Measurements from ENCODE around the gene SEBOX.
A peak's percentile ranks its signal among the peaks of the same experiment; 100 is the strongest.
"Not testable (repeated sequence)": the region's sequence is repeated elsewhere in the genome, so short reads cannot be mapped to it uniquely, and the experiment has no call there.

Gene SEBOX

DNA sequence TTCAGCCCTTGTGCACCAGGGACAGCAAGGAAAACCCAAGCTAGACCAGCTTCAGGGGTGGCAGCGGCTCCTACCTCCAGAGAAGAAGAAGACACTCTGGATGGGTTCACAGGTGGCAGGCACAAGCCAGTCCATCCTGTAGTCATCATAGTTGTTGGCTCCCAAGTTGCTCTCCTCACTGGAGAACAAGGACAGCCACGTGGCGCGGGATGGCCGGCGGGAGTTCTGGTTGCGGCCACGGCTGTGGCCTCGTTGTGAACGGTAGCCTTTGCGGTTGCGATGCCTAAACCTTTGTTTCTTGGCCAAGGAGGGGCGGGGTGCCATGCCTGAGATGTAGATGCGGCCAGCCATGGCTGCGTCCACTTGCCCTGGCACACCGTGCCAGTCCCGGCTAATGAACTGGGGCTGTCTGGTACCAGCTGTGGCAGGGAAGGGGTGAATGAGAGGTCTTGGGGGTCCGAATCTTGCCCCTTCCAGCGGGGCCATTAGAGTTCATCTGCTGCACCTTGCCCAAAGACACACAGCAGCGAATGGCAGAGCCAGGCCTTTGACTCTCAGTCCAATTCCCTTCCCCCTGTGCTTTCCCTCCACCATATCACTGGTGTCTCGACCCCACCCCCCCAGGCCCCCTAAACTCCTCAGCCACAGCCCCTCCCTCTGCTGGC, 2.8 kb upstream of the SEBOX start:
- DNase-seq: no peak

DNA sequence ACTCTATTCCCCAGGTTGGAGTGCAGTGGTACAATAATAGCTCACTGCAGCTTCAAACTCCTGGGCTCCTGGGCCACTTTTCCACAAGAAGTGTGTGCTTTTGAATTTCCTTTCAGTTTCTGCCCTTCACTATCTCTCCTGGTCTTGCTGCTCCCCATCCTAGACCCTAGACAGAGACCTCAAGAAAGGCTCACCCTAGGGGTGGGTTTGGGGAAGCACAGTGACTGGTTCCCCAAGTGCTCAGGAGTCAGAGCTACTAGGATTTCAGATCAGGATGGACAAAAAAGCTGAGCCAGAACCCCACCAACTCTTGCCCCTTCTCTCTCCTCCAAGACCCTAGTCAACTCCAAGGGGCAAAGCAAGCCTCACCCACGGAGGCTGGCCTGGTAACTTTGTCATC, 1.6 kb upstream of the SEBOX start:
- DNase-seq: no peak

- DNase-seq: no peak
Observed at GRCh38 chr17:28365487-28365886, 488 bp upstream of the SEBOX start.

- DNase-seq: no peak
Observed at GRCh38 chr17:28363776-28364650, 986 bp downstream of the SEBOX start.

GRCh38 chr17:28363186-28363585, 1.8 kb downstream of the SEBOX start:
- DNase-seq: no peak

GRCh38 chr17:28357901-28358197, 7.2 kb downstream of the SEBOX start:
- no peak for DNase-seq

GRCh38 chr17:28357061-28357900, 7.7 kb downstream of the SEBOX start, which contains the start of gene POLDIP2:
Gene POLDIP2 (minus strand): TSS chr17:28357527. CDS start chr17:28357448, 79 bp downstream.
- DNase-seq: peak; percentile 96

DNA sequence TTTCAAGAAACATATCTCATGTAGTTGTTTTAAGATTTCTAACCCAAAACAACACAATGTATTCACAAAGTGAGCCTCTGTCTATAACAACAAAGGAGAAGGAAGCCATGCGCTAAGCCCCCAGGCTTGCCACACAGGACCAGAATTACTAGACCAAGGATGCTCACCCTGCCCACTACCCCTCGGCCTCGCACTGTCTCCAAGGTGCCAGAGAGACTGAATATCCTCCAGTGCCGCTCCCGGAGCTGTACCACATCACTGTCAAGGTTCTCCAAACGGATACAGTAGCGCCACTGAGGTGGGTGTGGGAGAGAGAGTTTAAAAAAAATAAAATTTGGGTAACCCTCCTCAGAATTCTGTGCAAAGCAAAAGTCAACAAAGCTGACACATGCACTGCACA, 14.7 kb downstream of the SEBOX start:
- no peak for DNase-seq

- no peak for DNase-seq
Observed at GRCh38 chr17:28348979-28349378, 16.0 kb downstream of the SEBOX start.

DNA sequence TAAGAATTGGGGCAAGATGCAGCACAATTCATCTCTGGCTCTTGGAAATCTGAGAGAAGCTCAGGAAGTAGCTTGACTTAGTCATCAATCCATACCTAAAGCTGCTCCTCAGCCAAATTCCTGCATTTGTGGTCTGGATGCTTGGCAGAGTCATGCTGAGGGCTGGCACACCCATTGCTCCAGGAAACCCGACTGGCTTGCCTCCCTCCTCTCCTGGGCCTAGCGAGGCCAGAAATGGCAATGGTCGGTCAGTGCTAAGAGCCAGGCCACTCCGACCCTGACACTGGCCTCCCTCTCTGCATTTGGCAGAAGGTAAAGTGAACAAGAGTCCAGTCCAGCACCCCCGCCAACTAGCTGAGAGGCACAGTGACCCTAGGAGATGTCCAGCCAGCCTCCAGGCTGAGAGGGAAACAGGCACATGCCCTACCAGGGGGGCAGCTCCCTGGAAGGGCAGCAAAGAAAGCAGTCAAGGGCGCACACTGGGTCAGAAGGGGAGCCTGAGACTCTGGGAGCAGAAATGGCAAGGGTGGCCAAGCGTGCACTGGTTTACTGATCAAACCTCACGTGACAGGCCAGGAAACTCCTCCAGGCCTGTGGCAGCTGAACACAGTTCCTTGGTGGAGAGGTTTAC, 17.6 kb downstream of the SEBOX start:
- no peak for DNase-seq

DNA sequence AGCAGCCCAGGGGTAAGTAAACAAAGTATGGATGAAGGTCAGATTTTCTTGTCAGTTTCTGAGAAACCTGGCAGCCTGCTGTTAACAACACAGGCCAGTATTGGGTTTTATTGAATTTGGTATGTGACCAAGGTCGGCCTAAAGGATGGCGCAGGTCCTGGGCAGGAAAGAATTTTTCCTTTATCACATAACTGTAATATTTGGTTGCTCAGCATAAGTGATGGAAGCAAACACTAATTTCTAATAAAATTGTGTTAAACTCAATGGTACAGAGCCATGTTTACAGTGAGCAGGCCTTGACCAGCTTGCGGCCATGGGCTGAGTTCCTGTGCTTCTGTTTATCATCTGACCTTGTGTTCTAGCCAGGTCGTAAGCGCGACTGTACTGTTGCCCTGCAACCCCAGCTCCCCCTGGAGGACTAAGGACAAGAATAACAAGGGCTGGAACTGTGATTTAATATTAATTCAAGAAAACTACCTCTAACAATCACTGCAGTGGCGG, 18.2 kb downstream of the SEBOX start:
- no peak for DNase-seq

GRCh38 chr17:28346199-28346580, 18.8 kb downstream of the SEBOX start:
- no peak for DNase-seq

GRCh38 chr17:28345419-28346198, 19.4 kb downstream of the SEBOX start:
- DNase-seq: no peak

DNA sequence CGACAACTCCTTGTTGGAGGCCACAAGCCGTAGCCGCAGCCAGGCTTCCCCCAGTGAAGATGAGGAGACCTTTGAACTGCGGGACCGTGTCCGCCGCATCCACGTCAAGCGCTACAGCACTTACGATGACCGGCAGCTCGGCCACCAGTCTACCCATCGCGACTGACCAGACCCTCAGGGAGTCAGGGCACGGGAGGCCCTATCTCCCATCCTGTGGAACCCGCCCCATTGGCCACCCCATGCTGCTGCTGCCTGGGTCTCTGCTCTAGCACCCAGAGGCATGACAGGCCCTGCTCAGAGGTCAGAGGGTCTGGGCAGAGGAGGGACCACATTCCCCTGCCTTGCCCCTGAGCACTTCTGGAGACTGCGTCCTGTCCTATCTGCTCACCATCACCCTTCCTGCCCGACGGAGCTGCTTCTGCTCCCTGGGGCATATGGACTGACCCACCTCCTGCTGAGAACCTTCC, 20.5 kb downstream of the SEBOX start:
- no peak for DNase-seq

GRCh38 chr17:28344011-28344410, 21.0 kb downstream of the SEBOX start:
- no peak for DNase-seq

- no peak for DNase-seq
Observed at GRCh38 chr17:28343491-28343932, 21.5 kb downstream of the SEBOX start.

- no peak for DNase-seq
Observed at GRCh38 chr17:28342313-28342712, 22.7 kb downstream of the SEBOX start.

- DNase-seq: no peak
Observed at GRCh38 chr17:28341516-28341915, 23.5 kb downstream of the SEBOX start.

- no peak for DNase-seq
Observed at GRCh38 chr17:28340374-28340773, 24.6 kb downstream of the SEBOX start.

GRCh38 chr17:28339431-28339830, 25.6 kb downstream of the SEBOX start:
- no peak for DNase-seq

DNA sequence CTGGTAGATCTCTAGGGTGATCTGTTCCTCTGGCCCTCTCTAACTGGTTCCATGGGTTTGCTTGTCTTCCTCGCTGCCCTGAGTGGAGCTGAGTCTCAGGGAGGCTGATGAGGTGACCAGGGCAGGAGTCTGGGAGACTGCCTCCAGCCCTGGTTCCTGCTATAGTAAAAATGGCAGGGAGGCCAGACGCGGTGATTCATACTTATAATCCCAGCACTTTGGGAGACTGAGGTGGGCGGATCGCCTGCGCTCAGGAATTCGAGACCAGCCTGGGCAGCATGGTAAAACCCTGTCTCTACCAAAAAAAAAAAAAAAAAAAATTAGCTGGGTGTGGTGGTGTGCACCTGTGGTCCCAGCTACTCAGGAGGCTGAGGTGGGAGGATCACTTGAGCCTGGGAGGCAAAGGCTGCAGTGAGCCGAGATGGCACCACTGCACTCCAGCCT, 26.2 kb downstream of the SEBOX start:
- DNase-seq: not testable (repeated sequence)

Data from inflammatory macrophage treated with lipopolysaccharide for 4 hours (primary cell).